Activated CD4-positive, alpha-beta T cell treated with anti-CD3 and anti-CD28 coated beads for 4 hours (primary cell): Measurements from ENCODE around the gene PRKCA.
"Not testable (repeated sequence)": the region's sequence is repeated elsewhere in the genome, so short reads cannot be mapped to it uniquely, and the experiment has no call there.

Source experiments
- DNase-seq, 2 donors: peaks; one replicate each; pipeline ENCODE4 v3.0.0-alpha.2; 2020

The PRKCA gene

GRCh38 chr17:66468241-66469087 lies 166.1 kb downstream of the PRKCA start:
- DNase-seq = no peak

GRCh38 chr17:66469088-66469442 lies 166.7 kb downstream of the PRKCA start:
- DNase-seq = no peak

- no peak for DNase-seq
Measured at GRCh38 chr17:66469461-66469860, 167.0 kb downstream of the PRKCA start.

- no peak for DNase-seq
Measured at GRCh38 chr17:66469890-66470289, 167.5 kb downstream of the PRKCA start.

- DNase-seq = no peak
Measured at GRCh38 chr17:66472123-66472522, 169.7 kb downstream of the PRKCA start.

GRCh38 chr17:66474258-66474657 lies 171.8 kb downstream of the PRKCA start:
- no peak for DNase-seq

- no peak for DNase-seq
Measured at GRCh38 chr17:66474806-66475497, 172.5 kb downstream of the PRKCA start.

- no peak for DNase-seq
Measured at GRCh38 chr17:66476014-66476413, 173.6 kb downstream of the PRKCA start.

GRCh38 chr17:66477615-66478283 lies 175.3 kb downstream of the PRKCA start:
- no peak for DNase-seq

- DNase-seq = not testable (repeated sequence)
Measured at GRCh38 chr17:66479230-66479889, 176.9 kb downstream of the PRKCA start.

GRCh38 chr17:66480243-66480642 lies 177.8 kb downstream of the PRKCA start:
- no peak for DNase-seq

GRCh38 chr17:66480802-66481201 lies 178.4 kb downstream of the PRKCA start:
- no peak for DNase-seq

- no peak for DNase-seq
Measured at GRCh38 chr17:66481271-66481670, 178.9 kb downstream of the PRKCA start.

- DNase-seq = no peak
Measured at GRCh38 chr17:66483906-66484305, 181.5 kb downstream of the PRKCA start.

GRCh38 chr17:66485309-66485947 lies 183.0 kb downstream of the PRKCA start:
- no peak for DNase-seq

- DNase-seq = no peak
Measured at GRCh38 chr17:66487121-66487520, 184.7 kb downstream of the PRKCA start.

GRCh38 chr17:66487981-66488468 lies 185.6 kb downstream of the PRKCA start:
- DNase-seq = no peak

GRCh38 chr17:66488864-66489263 lies 186.5 kb downstream of the PRKCA start:
- DNase-seq = no peak

GRCh38 chr17:66489576-66489975 lies 187.2 kb downstream of the PRKCA start:
- not testable (repeated sequence) for DNase-seq

GRCh38 chr17:66491213-66491612 lies 188.8 kb downstream of the PRKCA start:
- DNase-seq = no peak

GRCh38 chr17:66491665-66492064 lies 189.3 kb downstream of the PRKCA start:
- no peak for DNase-seq

- no peak for DNase-seq
Measured at GRCh38 chr17:66492080-66492479, 189.7 kb downstream of the PRKCA start.
